Keratinocyte (primary cell): ENCODE results near the gene NTNG2. TPM values are rescaled to one million over a fixed set of nuclear protein-coding genes. Genes with fewer than 3 reads are reported as not detected.

ENCODE experiments used
- DNase-seq: peaks from one replicate; pipeline ENCODE4 v3.0.0-alpha.2; 2011; ENCODE audit warnings: low read depth, missing footprints, low spot score
- FAIRE-seq: peaks from 2 replicates; lab custom pipeline; 2011; peaks lifted over from hg19 to GRCh38; lab: Jason Lieb, UNC
- H2AFZ ChIP-seq: 2 replicates; pipeline ENCODE4 v1.6.0; 2012; ENCODE audit warnings: low read length, control low read depth, inconsistent platforms; ENCODE audit not compliant: control insufficient read depth
- H3K27ac ChIP-seq: 2 replicates; pipeline ENCODE4 v1.5.1; 2011; ENCODE audit warnings: low read length; ENCODE audit not compliant: control insufficient read depth, insufficient read depth
- H3K27me3 ChIP-seq: 3 replicates; pipeline ENCODE4 v1.6.0; 2011; ENCODE audit warnings: low read length; ENCODE audit not compliant: control insufficient read depth, insufficient read depth; ENCODE audit errors: extremely low read depth
- H3K36me3 ChIP-seq, 2 experiments: 2 replicates in 1 of 2; 3 replicates in 1 of 2; pipeline ENCODE4 v1.5.1; 2011; ENCODE audit warnings: low read length in 2 of 2, mild to moderate bottlenecking in 1 of 2; ENCODE audit not compliant: control insufficient read depth in 2 of 2, insufficient read depth in 2 of 2; ENCODE audit errors: extremely low read depth in 1 of 2
- H3K4me1 ChIP-seq: 3 replicates; pipeline ENCODE4 v1.5.1; 2011; ENCODE audit warnings: low read length; ENCODE audit not compliant: control insufficient read depth, insufficient read depth; ENCODE audit errors: extremely low read depth
- H3K4me2 ChIP-seq: 3 replicates; pipeline ENCODE4 v1.6.0; 2011; ENCODE audit warnings: low read depth, low read length; ENCODE audit not compliant: control insufficient read depth, insufficient read depth; ENCODE audit errors: extremely low read depth
- H3K4me3 ChIP-seq, 3 experiments: fragments of 200-600 bp in 1 of 3; sonication (generic) in 1 of 3; 2 replicates in 2 of 3; 3 replicates in 1 of 3; pipeline ENCODE4 v1.5.1; 2011 to 2016; ENCODE audit warnings: low read length in 3 of 3, mild to moderate bottlenecking in 3 of 3, control low read depth in 2 of 3, inconsistent platforms in 1 of 3, low read depth in 1 of 3, mixed read lengths in 1 of 3, mixed run types in 1 of 3, moderate library complexity in 1 of 3; ENCODE audit not compliant: control insufficient read depth in 2 of 3, insufficient read depth in 2 of 3; ENCODE audit errors: extremely low read depth in 1 of 3
- H3K79me2 ChIP-seq: 2 replicates; pipeline ENCODE4 v1.6.0; 2012; ENCODE audit warnings: low read length; ENCODE audit not compliant: control insufficient read depth, insufficient read depth
- H3K9ac ChIP-seq: 3 replicates; pipeline ENCODE4 v1.6.0; 2011; ENCODE audit warnings: low read length; ENCODE audit not compliant: control insufficient read depth, insufficient read depth; ENCODE audit errors: extremely low read depth
- H3K9me1 ChIP-seq: 3 replicates; pipeline ENCODE4 v1.6.0; 2011; ENCODE audit warnings: low read length; ENCODE audit not compliant: control insufficient read depth, insufficient read depth; ENCODE audit errors: extremely low read depth
- H3K9me3 ChIP-seq: 2 replicates; pipeline ENCODE4 v1.5.1; 2012; ENCODE audit warnings: low read depth, low read length; ENCODE audit not compliant: control insufficient read depth
- H4K20me1 ChIP-seq: 3 replicates; pipeline ENCODE4 v1.6.0; 2011; ENCODE audit warnings: low read length; ENCODE audit not compliant: control insufficient read depth, insufficient read depth; ENCODE audit errors: extremely low read depth
- CTCF ChIP-seq, 3 experiments: IDR thresholded peaks in 1 of 3; conservative IDR thresholded peaks in 1 of 3; optimal IDR thresholded peaks in 1 of 3; 2 replicates in 2 of 3; 3 replicates in 1 of 3; pipeline versions ENCODE3 to v1.5.1; 2011; ENCODE audit warnings: low read length in 3 of 3, mild to moderate bottlenecking in 3 of 3, moderate library complexity in 2 of 3, control low read depth in 1 of 3, inconsistent platforms in 1 of 3; ENCODE audit not compliant: insufficient read depth in 2 of 3; ENCODE audit errors: extremely low read depth in 1 of 3
- EZH2 ChIP-seq: IDR thresholded peaks from one replicate; pipeline ENCODE4 v1.6.1; 2012; ENCODE audit warnings: inconsistent platforms, mild to moderate bottlenecking, low read length, moderate library complexity
- dilution Hi-C: fragments of 300-500 bp; cut with MboI; formaldehyde crosslinking; loops from one replicate; pipeline ENCODE4 v1.7.0; 2020; ENCODE audit warnings: low sequenced_read_pairs; ENCODE audit not compliant: extremely low pct_ligation_motif_present
- polyA plus RNA-seq, 5 experiments: library from polyadenylated mRNA; depleted of rRNA in 3 of 5; stranded (reverse) in 3 of 5; stranded (forward) in 1 of 5; unstranded in 1 of 5; fragments of >200 nt; gene quantifications; 1 replicate in 1 of 5; 2 replicates in 3 of 5; 3 replicates in 1 of 5; pipeline versions ENCODE4 v1.2.1 to v1.2.3, GENCODE V29; 2011 to 2012; ENCODE audit warnings: missing spikeins in 2 of 5, low read depth in 1 of 5, low replicate concordance in 1 of 5

NTNG2 gene
- polyA plus RNA-seq, 1 donor (not counting 4 experiments of a cell fraction or from before 2014, with no cell fraction given) = 0.05 TPM

GRCh38 chr9:132136151-132136780, 25.6 kb upstream of the NTNG2 start:
- dilution Hi-C loops = no loop called here
- H3K27me3 ChIP-seq = peaks cover 53% of the 10 kb centered on the region
- H2AFZ ChIP-seq = no peak overlapping the region

GRCh38 chr9:132141344-132141947, 20.4 kb upstream of the NTNG2 start:
- dilution Hi-C loops = no loop called here

More at GRCh38 chr9:132136151-132136780, 25.6 kb upstream of the NTNG2 start:
- H3K4me3 ChIP-seq = no peak overlapping the region
- H3K36me3 ChIP-seq = no peaks in the 10 kb centered on the region
- H3K27ac ChIP-seq = no peak overlapping the region
- FAIRE-seq (no peak), DNase-seq (no peak)
- H4K20me1 ChIP-seq = no peaks in the 10 kb centered on the region
- H3K9me3 ChIP-seq = no peaks in the 10 kb centered on the region
- H3K79me2 ChIP-seq = no peaks in the 10 kb centered on the region
- H3K9ac ChIP-seq = no peak overlapping the region
- peaks cover 4% of the 10 kb centered on the region for H3K9me1 ChIP-seq
- no peak for TF ChIP-seq CTCF (optimal IDR thresholded peaks at IDR 0.05 in 1 of 3, IDR thresholded peaks at IDR 0.05 in 1 of 3, conservative IDR thresholded peaks at IDR 0.05 in 1 of 3; ENCODE audit: extremely low read depth in 1 of 3, insufficient read depth in 2 of 3, low read length in 3 of 3)
- no peak for TF ChIP-seq EZH2
- no peak overlapping the region for H3K4me2 ChIP-seq
- H3K4me1 ChIP-seq = no peaks in the 10 kb centered on the region

More at GRCh38 chr9:132141344-132141947, 20.4 kb upstream of the NTNG2 start:
- Histone ChIP-seq H3K36me3 (no peaks in the 10 kb centered on the region), H3K27me3 (peaks cover 57% of the 10 kb centered on the region), H3K4me3 (peak overlapping the region; percentile 1 to 31 (median 22)), H3K9me3 (no peaks in the 10 kb centered on the region), H3K4me1 (peaks cover 7% of the 10 kb centered on the region), H4K20me1 (no peaks in the 10 kb centered on the region), H2AFZ (peak overlapping the region; percentile 17), H3K4me2 (peak overlapping the region; percentile 84), H3K27ac (no peak overlapping the region), H3K9ac (no peak overlapping the region), H3K79me2 (no peaks in the 10 kb centered on the region), H3K9me1 (peaks cover 4% of the 10 kb centered on the region)
- no peak for DNase-seq
- TF ChIP-seq CTCF (optimal IDR thresholded peaks at IDR 0.05 in 1 of 3, IDR thresholded peaks at IDR 0.05 in 1 of 3, conservative IDR thresholded peaks at IDR 0.05 in 1 of 3; ENCODE audit: extremely low read depth in 1 of 3, insufficient read depth in 2 of 3, low read length in 3 of 3) = no peak
- TF ChIP-seq EZH2 = no peak
- no peak for FAIRE-seq
